Activated T-helper 1 cell treated with anti-CD3 and anti-CD28 coated beads, Interleukin-12 subunit alpha, Interleukin-12 subunit beta, Interleukin-2, Interleukin-4 antibody, amounts not matched to agents 30 ng/mL and 10 ng/mL and 1 ng/mL, durations not matched to agents 14 hours and 24 hours and 36 hours (primary cell): ENCODE data around the gene STRIP2. TPM values are rescaled to one million over a fixed set of nuclear protein-coding genes. Genes with fewer than 3 reads are reported as not detected.
"Not testable (repeated sequence)": the region's sequence is repeated elsewhere in the genome, so short reads cannot be mapped to it uniquely, and the experiment has no call there.

Experiments
- DNase-seq: peaks from one replicate; pipeline ENCODE4 v3.0.0; 2021; ENCODE audit warnings: low spot score
- H3K27ac Mint-ChIP-seq: one replicate; pipeline ENCODE4 v1.8.0; 2021; ENCODE audit warnings: mild to moderate bottlenecking, mixed read lengths
- H3K27me3 Mint-ChIP-seq: one replicate; pipeline ENCODE4 v1.8.0; 2022; ENCODE audit warnings: mild to moderate bottlenecking, moderate library complexity, mixed read lengths; ENCODE audit not compliant: insufficient read depth
- H3K36me3 Mint-ChIP-seq: one replicate; pipeline ENCODE4 v1.8.0; 2021; ENCODE audit warnings: low read depth, mixed read lengths
- H3K4me1 Mint-ChIP-seq: one replicate; pipeline ENCODE4 v1.8.0; 2021; ENCODE audit warnings: low read depth, mixed read lengths
- H3K4me3 Mint-ChIP-seq: one replicate; pipeline ENCODE4 v1.8.0; 2021; ENCODE audit warnings: mild to moderate bottlenecking, moderate library complexity, mixed read lengths
- H3K9me3 Mint-ChIP-seq: one replicate; pipeline ENCODE4 v1.8.0; 2021; ENCODE audit warnings: mixed read lengths
- intact Hi-C: fragments of 100-400 bp; cut with micrococcal nuclease; formaldehyde crosslinking; loops from one replicate; pipeline ENCODE4 v1.15.1; 2024
- total RNA-seq: library from RNA; stranded (reverse); gene quantifications from 2 replicates; pipeline ENCODE4 v1.2.3, GENCODE V29; 2022

The STRIP2 gene
- total RNA-seq, 1 donor from 2014 or later = 74.0 TPM

DNA sequence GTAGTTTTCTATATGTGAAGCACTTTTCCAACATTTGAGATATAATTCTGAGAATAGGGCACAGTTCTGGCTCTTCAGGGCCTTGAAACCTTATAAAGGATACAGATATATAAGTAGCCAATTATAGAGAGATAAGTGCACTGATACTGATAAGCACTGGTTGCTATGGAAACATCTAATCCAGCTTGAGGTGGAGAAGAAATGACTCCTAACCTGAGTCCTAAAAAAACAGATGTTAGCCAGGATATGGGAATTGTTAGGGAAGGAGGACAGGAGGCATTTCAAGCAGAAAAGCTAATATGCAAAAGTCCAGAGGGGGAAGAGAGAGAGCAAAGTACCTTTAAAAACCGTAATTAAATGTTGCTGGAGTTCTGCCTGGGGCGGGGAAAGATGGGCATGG lies 30.8 kb downstream of the STRIP2 start:
- Mint-ChIP-seq H3K27ac (no peak overlapping the region), H3K36me3 (peaks cover 36% of the 10 kb centered on the region)
- intact Hi-C loops = no loop called here

DNA sequence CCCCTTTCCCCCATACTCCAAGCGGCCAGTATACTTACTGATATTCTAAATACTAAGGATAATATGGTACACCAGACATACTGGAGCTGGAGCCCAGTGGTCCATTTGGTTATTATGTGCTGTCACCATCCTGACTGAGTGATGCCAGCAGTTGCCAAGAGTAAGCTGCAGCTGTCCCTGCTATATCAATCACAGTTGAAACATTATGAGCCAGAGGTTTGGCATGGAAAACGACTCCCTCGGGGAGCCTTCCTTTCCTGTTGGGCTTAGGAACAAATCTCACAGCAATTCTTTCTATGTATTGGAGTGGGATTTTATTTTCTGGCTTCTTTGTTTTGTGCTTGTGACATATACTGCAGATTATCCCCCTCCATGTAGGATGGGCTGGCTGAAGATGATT lies 32.6 kb downstream of the STRIP2 start:
- Mint-ChIP-seq H3K4me1 (peaks cover 30% of the 10 kb centered on the region), H3K4me3 (no peak overlapping the region), H3K9me3 (no peaks in the 10 kb centered on the region), H3K36me3 (peaks cover 48% of the 10 kb centered on the region), H3K27me3 (no peaks in the 10 kb centered on the region), H3K27ac (no peak overlapping the region)
- intact Hi-C loops = no loop called here
- no peak for DNase-seq

More for the DNA sequence above, 30.8 kb downstream of the STRIP2 start:
- no peak for DNase-seq
- Mint-ChIP-seq H3K4me3 (no peak overlapping the region), H3K4me1 (peaks cover 13% of the 10 kb centered on the region), H3K27me3 (no peaks in the 10 kb centered on the region), H3K9me3 (no peaks in the 10 kb centered on the region)

DNA sequence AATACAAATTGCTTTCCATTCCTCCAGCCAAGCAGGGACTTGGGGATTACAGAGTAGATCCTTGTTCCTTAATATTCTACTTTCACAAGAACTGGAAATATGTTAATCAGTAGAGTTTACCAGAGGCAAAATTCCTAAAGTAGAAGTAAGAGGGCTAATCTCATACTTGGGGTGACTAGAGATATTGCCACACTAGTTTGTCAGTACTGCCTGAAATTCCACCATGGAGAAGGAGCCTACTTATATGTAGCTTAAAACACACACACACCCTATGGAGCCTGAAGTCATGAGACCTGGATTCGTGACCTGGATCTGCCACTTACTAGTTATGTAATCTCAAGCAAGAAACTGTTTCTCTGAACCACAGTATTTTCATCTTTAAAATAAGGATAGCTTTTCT lies 33.9 kb downstream of the STRIP2 start:
- DNase-seq = no peak
- peaks cover 48% of the 10 kb centered on the region for H3K36me3 Mint-ChIP-seq
- H3K27me3 Mint-ChIP-seq = no peaks in the 10 kb centered on the region
- peaks cover 31% of the 10 kb centered on the region for H3K4me1 Mint-ChIP-seq
- intact Hi-C loops = no loop called here
- H3K9me3 Mint-ChIP-seq = no peaks in the 10 kb centered on the region
- no peak overlapping the region for H3K27ac Mint-ChIP-seq
- no peak overlapping the region for H3K4me3 Mint-ChIP-seq

DNA sequence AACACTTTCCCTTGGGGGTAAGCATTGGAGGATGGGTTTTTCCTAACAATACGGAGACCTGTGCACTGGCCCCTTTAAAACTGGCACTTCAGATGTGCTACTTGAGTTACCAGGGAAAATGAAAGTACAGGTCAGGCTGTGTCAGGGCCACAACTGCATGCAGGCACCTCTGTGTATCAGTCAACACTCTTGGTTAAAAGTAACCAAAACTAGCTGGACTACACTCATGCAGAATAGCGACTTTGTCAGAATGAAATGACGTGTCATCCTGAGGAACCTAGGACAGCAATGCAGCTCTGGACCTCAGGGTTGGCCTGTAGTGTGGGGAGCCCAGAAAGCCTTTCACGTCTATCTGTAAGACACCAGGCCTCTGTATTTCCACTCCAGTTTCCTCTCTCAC lies 34.3 kb downstream of the STRIP2 start:
- intact Hi-C loops = no loop called here
- H3K36me3 Mint-ChIP-seq = peaks cover 46% of the 10 kb centered on the region
- DNase-seq = no peak

DNA sequence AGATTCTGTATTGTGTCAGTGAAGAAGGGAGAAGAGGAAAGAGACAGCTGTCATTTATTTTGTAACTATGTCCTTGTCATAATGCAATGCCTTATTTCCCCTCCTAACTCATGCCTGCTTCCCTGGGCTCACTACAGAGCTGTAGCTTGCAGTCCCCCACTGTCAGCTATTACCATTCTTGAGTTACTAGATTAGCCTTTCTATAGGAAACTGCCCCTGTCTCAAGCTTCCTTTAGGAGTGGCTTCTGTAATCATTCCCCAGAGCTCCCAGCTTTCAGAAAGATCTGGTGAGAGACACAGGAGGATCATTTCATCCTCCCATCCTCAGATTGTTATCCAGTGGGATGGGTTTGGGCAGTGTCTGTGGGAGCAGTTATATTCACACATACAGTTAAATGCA lies 35.7 kb downstream of the STRIP2 start:
- H3K27ac Mint-ChIP-seq = no peak overlapping the region
- no peak for DNase-seq
- H3K9me3 Mint-ChIP-seq = no peaks in the 10 kb centered on the region
- H3K4me1 Mint-ChIP-seq = peaks cover 31% of the 10 kb centered on the region
- H3K4me3 Mint-ChIP-seq = no peak overlapping the region
- intact Hi-C loops = loop anchor here (2.0 kb wide), 1 partner anchor 245 kb away; the partner anchor contains the start of gene AHCYL2
- H3K36me3 Mint-ChIP-seq = peaks cover 40% of the 10 kb centered on the region
- no peaks in the 10 kb centered on the region for H3K27me3 Mint-ChIP-seq

More for the DNA sequence above, 34.3 kb downstream of the STRIP2 start:
- no peak overlapping the region for H3K27ac Mint-ChIP-seq
- no peaks in the 10 kb centered on the region for H3K27me3 Mint-ChIP-seq
- H3K4me1 Mint-ChIP-seq = peaks cover 31% of the 10 kb centered on the region
- no peak overlapping the region for H3K4me3 Mint-ChIP-seq
- no peaks in the 10 kb centered on the region for H3K9me3 Mint-ChIP-seq

DNA sequence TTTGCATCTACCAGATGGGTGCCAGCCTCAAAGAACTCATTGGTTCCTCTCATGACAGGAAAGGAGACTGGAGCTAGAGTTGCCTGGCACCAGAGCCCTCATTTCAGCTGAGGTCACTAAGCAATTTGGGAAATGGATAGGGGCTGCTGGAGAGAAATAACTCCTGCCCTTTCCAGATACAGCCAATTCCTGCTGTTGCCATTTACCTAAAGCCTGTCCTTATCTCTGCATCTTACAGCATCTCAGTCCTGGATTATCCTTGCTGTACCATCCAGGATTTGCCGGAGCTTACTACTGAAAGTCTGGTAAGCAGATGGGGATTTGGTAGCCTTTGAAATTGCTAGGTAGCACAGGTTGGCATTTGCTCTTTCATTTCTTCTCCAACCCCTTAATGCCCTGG lies 36.2 kb downstream of the STRIP2 start:
- no peaks in the 10 kb centered on the region for H3K27me3 Mint-ChIP-seq
- H3K4me1 Mint-ChIP-seq = peaks cover 31% of the 10 kb centered on the region
- H3K27ac Mint-ChIP-seq = no peak overlapping the region
- H3K36me3 Mint-ChIP-seq = peaks cover 38% of the 10 kb centered on the region
- DNase-seq = no peak
- no peaks in the 10 kb centered on the region for H3K9me3 Mint-ChIP-seq
- no peak overlapping the region for H3K4me3 Mint-ChIP-seq
- intact Hi-C loops = loop anchor here (2.0 kb wide), 1 partner anchor 246 kb away; the partner anchor contains the start of gene AHCYL2

DNA sequence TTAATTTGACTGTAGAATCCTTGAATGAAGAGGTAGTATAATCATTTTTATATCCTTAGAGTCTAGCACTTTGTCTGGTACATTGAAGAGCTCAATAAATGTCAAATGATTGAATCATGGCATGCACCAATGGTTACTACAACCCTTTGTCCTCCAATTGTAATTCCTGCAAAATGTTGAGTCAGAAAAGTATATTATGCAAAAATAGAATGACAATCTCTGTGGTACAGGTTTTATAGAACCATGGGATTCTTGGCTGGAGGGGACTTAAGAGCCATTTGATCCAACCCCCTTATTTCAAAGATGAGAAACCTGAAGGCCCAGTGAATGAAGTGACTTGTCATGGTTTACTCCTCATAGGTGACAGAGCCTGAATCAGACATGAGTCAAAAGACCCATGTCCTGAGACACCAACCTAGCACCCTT lies 37.2 kb downstream of the STRIP2 start:
- DNase-seq = no peak
- Mint-ChIP-seq H3K9me3 (no peaks in the 10 kb centered on the region), H3K27me3 (no peaks in the 10 kb centered on the region), H3K4me1 (peaks cover 31% of the 10 kb centered on the region), H3K27ac (peak overlapping the region; percentile 35), H3K36me3 (peaks cover 28% of the 10 kb centered on the region), H3K4me3 (no peak overlapping the region)
- intact Hi-C loops = loop anchor here (2.0 kb wide), 1 partner anchor 247 kb away; the partner anchor contains the start of gene AHCYL2

DNA sequence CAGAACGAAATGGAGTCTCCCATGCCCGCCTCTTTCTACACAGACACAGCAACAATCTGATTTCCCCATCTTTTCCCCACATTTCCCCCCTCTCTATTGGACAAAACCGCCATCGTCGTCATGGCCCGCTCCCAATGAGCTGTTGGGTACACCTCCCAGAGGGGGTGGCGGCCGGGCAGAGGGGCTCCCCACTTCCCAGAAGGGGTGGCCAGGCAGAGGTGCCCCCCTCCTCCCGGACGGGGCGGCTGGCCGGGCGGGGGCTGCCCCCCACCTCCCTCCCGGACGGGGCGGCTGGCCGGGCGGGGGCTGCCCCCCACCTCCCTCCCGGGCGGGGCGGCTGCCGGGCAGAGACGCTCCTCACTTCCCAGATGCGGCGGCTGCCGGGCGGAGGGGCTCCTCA lies 41.7 kb downstream of the STRIP2 start:
- H3K4me1 Mint-ChIP-seq, H3K27me3 Mint-ChIP-seq, DNase-seq, intact Hi-C loops, H3K27ac Mint-ChIP-seq, H3K9me3 Mint-ChIP-seq, H3K4me3 Mint-ChIP-seq: not testable (repeated sequence)
- peaks cover 30% of the 10 kb centered on the region for H3K36me3 Mint-ChIP-seq

DNA sequence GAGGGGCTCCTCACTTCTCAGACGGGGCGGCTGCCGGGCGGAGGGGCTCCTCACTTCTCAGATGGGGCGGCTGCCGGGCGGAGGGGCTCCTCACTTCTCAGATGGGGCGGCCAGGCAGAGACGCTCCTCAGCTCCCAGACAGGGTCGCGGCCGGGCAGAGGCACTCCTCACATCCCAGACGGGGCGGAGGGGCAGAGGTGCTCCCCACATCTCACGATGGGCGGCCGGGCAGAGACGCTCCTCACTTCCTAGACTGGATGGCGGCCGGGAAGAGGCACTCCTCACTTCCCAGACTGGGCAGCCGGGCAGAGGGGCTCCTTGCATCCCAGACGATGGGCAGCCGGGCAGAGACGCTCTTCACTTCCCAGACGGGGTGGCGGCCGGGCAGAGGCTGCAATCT lies 42.2 kb downstream of the STRIP2 start:
- DNase-seq, H3K4me3 Mint-ChIP-seq, H3K27ac Mint-ChIP-seq, H3K27me3 Mint-ChIP-seq, H3K9me3 Mint-ChIP-seq, intact Hi-C loops, H3K4me1 Mint-ChIP-seq: not testable (repeated sequence)
- H3K36me3 Mint-ChIP-seq = peaks cover 28% of the 10 kb centered on the region

DNA sequence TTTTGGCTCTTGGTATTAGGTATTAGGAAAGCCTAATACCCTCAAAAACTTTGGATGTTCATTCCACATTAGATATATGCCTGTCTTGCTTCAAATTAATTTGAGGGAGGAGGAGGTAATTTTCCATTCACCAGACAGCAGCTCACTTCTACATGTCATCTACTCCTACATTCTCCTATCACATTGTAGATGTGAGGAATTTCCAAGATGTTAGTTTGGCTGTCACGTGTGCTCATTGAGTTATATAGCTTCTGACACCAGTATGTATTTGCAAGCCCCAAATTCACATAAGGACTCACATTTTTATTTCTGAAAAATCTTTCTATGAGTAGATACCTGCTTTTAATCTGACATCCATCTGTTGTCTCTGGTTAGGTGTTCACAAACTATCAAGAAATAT lies 45.6 kb downstream of the STRIP2 start:
- H3K4me1 Mint-ChIP-seq = no peaks in the 10 kb centered on the region
- no peak overlapping the region for H3K4me3 Mint-ChIP-seq
- H3K9me3 Mint-ChIP-seq = no peaks in the 10 kb centered on the region
- intact Hi-C loops = no loop called here
- peaks cover 35% of the 10 kb centered on the region for H3K36me3 Mint-ChIP-seq
- no peak overlapping the region for H3K27ac Mint-ChIP-seq
- DNase-seq = no peak
- H3K27me3 Mint-ChIP-seq = no peaks in the 10 kb centered on the region

DNA sequence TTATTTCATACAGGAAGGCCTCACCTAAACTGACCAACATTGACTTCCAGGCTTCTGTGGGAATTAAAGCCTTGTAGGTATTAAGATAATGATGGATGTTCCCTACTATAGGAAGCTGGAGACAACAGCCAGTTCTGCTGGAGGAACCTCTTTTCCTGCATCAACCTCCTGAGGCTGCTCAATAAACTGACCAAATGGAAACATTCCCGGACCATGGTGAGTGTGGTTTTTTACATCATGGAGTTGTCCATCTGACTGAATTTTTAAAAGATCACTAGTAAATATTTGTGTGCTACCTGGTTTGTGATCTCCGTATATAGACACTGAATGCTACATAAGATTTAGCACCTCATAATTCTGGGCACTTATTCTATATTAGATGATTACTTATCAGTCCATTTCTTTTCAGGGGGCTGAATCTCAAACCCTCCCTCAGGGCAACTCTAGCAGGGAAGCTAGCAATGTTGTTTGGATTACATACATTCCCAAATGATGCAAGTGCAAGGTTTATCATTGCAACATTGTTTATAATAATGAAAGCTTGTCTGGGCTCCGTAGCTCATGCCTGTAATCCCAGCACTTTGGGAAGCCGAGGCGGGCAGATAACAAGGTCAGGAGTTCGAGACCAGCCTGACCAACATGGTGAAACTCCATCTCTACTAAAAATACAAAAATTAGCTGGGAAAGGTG lies 46.6 kb downstream of the STRIP2 start:
- Mint-ChIP-seq H3K36me3 (peaks cover 42% of the 10 kb centered on the region), H3K27me3 (no peaks in the 10 kb centered on the region), H3K4me3 (no peak overlapping the region), H3K9me3 (no peaks in the 10 kb centered on the region), H3K27ac (no peak overlapping the region), H3K4me1 (no peaks in the 10 kb centered on the region)
- no peak for DNase-seq
- intact Hi-C loops = no loop called here

DNA sequence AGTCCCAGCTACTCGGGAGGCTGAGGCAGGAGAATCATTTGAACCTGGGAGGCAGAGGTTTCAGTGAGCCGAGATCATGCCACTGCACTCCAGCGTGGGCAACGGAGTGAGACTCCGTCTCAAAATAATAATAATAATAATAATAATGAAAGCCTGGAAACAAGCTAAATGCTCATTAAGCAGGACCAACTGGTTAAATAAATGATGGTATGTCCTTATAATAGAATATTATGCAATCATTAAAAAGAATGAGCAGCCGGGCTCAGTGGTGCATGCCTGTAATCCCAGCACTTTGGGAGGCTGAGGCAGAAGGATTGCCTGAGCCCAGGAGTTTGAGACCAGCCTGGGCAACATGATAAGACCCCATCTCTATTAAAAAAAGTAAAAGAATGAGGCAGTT lies 47.1 kb downstream of the STRIP2 start:
- peaks cover 47% of the 10 kb centered on the region for H3K36me3 Mint-ChIP-seq
- intact Hi-C loops, H3K27ac Mint-ChIP-seq, H3K4me1 Mint-ChIP-seq, H3K27me3 Mint-ChIP-seq, H3K4me3 Mint-ChIP-seq, DNase-seq, H3K9me3 Mint-ChIP-seq: not testable (repeated sequence)

DNA sequence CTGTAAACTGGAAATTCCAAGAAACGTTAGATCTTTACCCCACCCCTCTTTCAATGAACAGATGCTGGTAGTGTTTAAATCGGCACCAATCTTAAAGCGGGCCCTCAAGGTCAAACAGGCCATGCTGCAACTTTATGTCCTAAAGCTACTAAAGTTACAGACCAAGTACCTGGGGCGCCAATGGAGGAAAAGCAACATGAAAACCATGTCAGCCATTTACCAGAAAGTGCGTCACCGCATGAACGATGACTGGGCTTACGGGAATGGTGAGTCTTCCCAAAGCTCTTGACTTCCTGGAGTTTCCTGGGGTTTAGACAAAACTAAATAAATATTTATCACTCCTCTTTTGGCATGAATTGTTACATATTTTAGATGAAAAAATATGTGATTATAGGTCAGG lies 48.5 kb downstream of the STRIP2 start:
- peaks cover 47% of the 10 kb centered on the region for H3K36me3 Mint-ChIP-seq
- intact Hi-C loops = no loop called here

DNA sequence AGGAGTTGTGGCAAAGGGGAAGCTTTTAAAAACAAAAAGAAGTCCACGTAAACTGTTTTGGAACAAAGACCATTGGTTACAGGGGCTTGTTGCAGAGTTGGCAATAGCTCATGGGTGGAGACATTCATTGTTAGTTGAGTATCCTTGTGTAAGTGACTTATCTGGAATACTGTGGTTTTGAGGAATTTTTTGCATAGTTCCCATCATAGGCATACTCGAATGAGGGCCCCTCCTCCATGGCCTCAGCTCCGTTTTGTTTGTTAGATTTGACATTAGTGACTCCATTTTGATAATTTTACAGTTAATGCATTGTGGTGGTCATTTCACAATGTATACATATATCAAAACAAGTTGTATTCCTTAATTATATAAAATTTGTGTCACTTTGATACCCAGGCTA lies 55.3 kb downstream of the STRIP2 start:
- Mint-ChIP-seq H3K27me3 (no peaks in the 10 kb centered on the region), H3K9me3 (no peaks in the 10 kb centered on the region), H3K4me1 (peaks cover 18% of the 10 kb centered on the region), H3K4me3 (no peak overlapping the region), H3K36me3 (peaks cover 37% of the 10 kb centered on the region), H3K27ac (no peak overlapping the region)
- intact Hi-C loops = no loop called here
- DNase-seq = no peak

More for the DNA sequence above, 48.5 kb downstream of the STRIP2 start:
- Mint-ChIP-seq H3K4me1 (no peaks in the 10 kb centered on the region), H3K27ac (no peak overlapping the region), H3K4me3 (no peak overlapping the region), H3K9me3 (no peaks in the 10 kb centered on the region), H3K27me3 (no peaks in the 10 kb centered on the region)
- DNase-seq = no peak
